Measurements from ENCODE around the gene TIMP4. TPM values are rescaled to one million over a fixed set of nuclear protein-coding genes. Genes with fewer than 3 reads are reported as not detected.

TIMP4 gene
- polyA plus RNA-seq, 1 of the 3 experiments (the other 2 are of a cell fraction), result not detected

GRCh38 chr3:12177126-12177525 lies 18.4 kb upstream of the TIMP4 start:
- Histone ChIP-seq H3K27ac (ENCODE audit: low read depth in 2 of 2, low read length in 1 of 2) (no peak overlapping the region), H3K9ac (no peak overlapping the region), H3F3A (replicated peaks; ENCODE audit: insufficient read depth) (no peaks in the 10 kb centered on the region), H3K79me2 (ENCODE audit: insufficient read depth) (no peaks in the 10 kb centered on the region), H3K9me3 (no peaks in the 10 kb centered on the region), H3K27me3 (ENCODE audit: insufficient read depth) (no peaks in the 10 kb centered on the region), H4K20me1 (ENCODE audit: insufficient read depth) (no peaks in the 10 kb centered on the region), H3K4me2 (no peak overlapping the region), H3K9me2 (no peaks in the 10 kb centered on the region), H3K36me3 (replicated peaks in 1 of 2; ENCODE audit: control insufficient read depth in 1 of 2, insufficient read depth in 2 of 2, low read length in 1 of 2) (no peaks in the 10 kb centered on the region), H3K4me3 (ENCODE audit: low read depth in 2 of 2, low read length in 1 of 2) (no peak overlapping the region), H2AFZ (ENCODE audit: low read depth) (no peak overlapping the region), H3K4me1 (ENCODE audit: control insufficient read depth in 1 of 2, insufficient read depth in 2 of 2, low read depth in 1 of 2, low read length in 1 of 2) (peaks cover 0 to 9% of the 10 kb centered on the region in 2 experiments; a peak in 2 of 4 replicates)
- WGBS (ENCODE audit: low lambda C conversion rate), result 97% methylated on average over 2 of the region's 2 CpGs
- TF ChIP-seq SIN3A (IDR thresholded peaks at IDR 0.05; ENCODE audit: borderline replicate concordance, low read depth, low read length) (no peak), GABPA (IDR thresholded peaks at IDR 0.05; ENCODE audit: low read depth) (no peak), CHD2 (IDR thresholded peaks at IDR 0.05; ENCODE audit: low read length, partially characterized antibody) (no peak), ELF1 (IDR thresholded peaks at IDR 0.05) (no peak), USF2 (IDR thresholded peaks at IDR 0.05; ENCODE audit: borderline replicate concordance, low read depth, low read length) (no peak), RCOR1 (IDR thresholded peaks at IDR 0.05; ENCODE audit: low read length) (no peak), POLR2AphosphoS5 (IDR thresholded peaks at IDR 0.05; ENCODE audit: low read depth, low read length) (no peak), EP300 (IDR thresholded peaks at IDR 0.05; ENCODE audit: borderline replicate concordance in 1 of 2, low read depth in 1 of 2, low read length in 1 of 2) (no peak), FOXJ3 (CRISPR knock-in tag; IDR thresholded peaks at IDR 0.05) (no peak), RFX5 (IDR thresholded peaks at IDR 0.05; ENCODE audit: low read length) (no peak), EZH2phosphoT487 (IDR thresholded peaks at IDR 0.05; ENCODE audit: borderline replicate concordance, low read depth) (no peak), TCF12 (IDR thresholded peaks at IDR 0.05) (no peak), RXRA (IDR thresholded peaks at IDR 0.05; ENCODE audit: borderline replicate concordance, low read depth) (no peak), GATA2 (CRISPR knock-in tag; IDR thresholded peaks at IDR 0.05) (no peak), MXI1 (IDR thresholded peaks at IDR 0.05; ENCODE audit: low read depth, low read length) (no peak), JUND (IDR thresholded peaks at IDR 0.05) (no peak), FOSL2 (IDR thresholded peaks at IDR 0.05; ENCODE audit: borderline replicate concordance, low read depth) (no peak), FOXM1 (IDR thresholded peaks at IDR 0.05; ENCODE audit: low read depth) (no peak)
- TF ChIP-seq, protein P1, sequence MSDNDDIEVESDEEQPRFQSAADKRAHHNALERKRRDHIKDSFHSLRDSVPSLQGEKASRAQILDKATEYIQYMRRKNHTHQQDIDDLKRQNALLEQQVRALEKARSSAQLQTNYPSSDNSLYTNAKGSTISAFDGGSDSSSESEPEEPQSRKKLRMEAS (IDR thresholded peaks at IDR 0.05; ENCODE audit: low read depth), result no peak
- ChIA-PET CTCF (interaction anchor here (1.2 to 13.4 kb wide), 12 partner anchors 8 to 796 kb away, joined by 3 to 229 read pairs (median 20); partner anchors contain the start of gene TAMM41), POLR2A (no interaction called here)
- no peak for DNase-seq

GRCh38 chr3:12175844-12176453 lies 17.2 kb upstream of the TIMP4 start:
- Histone ChIP-seq H3K9me2 (no peaks in the 10 kb centered on the region), H3K36me3 (replicated peaks in 1 of 2; ENCODE audit: control insufficient read depth in 1 of 2, insufficient read depth in 2 of 2, low read length in 1 of 2) (no peaks in the 10 kb centered on the region), H3K4me3 (ENCODE audit: low read depth in 2 of 2, low read length in 1 of 2) (no peak overlapping the region; a peak in 1 of 4 replicates), H3K9ac (no peak overlapping the region), H3K27ac (ENCODE audit: low read depth in 2 of 2, low read length in 1 of 2) (no peak overlapping the region), H3K4me1 (ENCODE audit: control insufficient read depth in 1 of 2, insufficient read depth in 2 of 2, low read depth in 1 of 2, low read length in 1 of 2) (peaks cover 0 to 9% of the 10 kb centered on the region in 2 experiments; a peak in 2 of 4 replicates), H4K20me1 (ENCODE audit: insufficient read depth) (no peaks in the 10 kb centered on the region), H3F3A (replicated peaks; ENCODE audit: insufficient read depth) (no peaks in the 10 kb centered on the region), H3K27me3 (ENCODE audit: insufficient read depth) (no peaks in the 10 kb centered on the region), H3K9me3 (no peaks in the 10 kb centered on the region), H3K4me2 (no peak overlapping the region), H2AFZ (ENCODE audit: low read depth) (no peak overlapping the region), H3K79me2 (ENCODE audit: insufficient read depth) (no peaks in the 10 kb centered on the region)
- POLR2A ChIA-PET, result no interaction called here
- 53% methylated on average over 2 of the region's 3 CpGs for WGBS (ENCODE audit: low lambda C conversion rate)
- peak; percentile 74 for DNase-seq
- CTCF ChIA-PET, result interaction anchor here (0.6 to 13.4 kb wide), 37 partner anchors 9 to 797 kb away, joined by 3 to 229 read pairs (median 4); partner anchors contain the start of gene TAMM41
- TF ChIP-seq NRF1 (IDR thresholded peaks at IDR 0.05; ENCODE audit: low read depth, low read length) (no peak), FOXM1 (IDR thresholded peaks at IDR 0.05; ENCODE audit: low read depth) (no peak), TAF1 (IDR thresholded peaks at IDR 0.05; ENCODE audit: borderline replicate concordance, low read depth, low read length) (no peak), TEAD4 (IDR thresholded peaks at IDR 0.05; ENCODE audit: borderline replicate concordance, insufficient read depth) (no peak), RAD21 (IDR thresholded peaks at IDR 0.05; ENCODE audit: low read length) (peak; percentile 88), SMC3 (IDR thresholded peaks at IDR 0.05; ENCODE audit: low read depth, low read length) (peak; percentile 90), CTCF (IDR thresholded peaks at IDR 0.05) (peak; percentile 73)
- TF ChIP-seq, protein P2, sequence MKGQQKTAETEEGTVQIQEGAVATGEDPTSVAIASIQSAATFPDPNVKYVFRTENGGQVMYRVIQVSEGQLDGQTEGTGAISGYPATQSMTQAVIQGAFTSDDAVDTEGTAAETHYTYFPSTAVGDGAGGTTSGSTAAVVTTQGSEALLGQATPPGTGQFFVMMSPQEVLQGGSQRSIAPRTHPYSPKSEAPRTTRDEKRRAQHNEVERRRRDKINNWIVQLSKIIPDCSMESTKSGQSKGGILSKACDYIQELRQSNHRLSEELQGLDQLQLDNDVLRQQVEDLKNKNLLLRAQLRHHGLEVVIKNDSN (IDR thresholded peaks at IDR 0.05; ENCODE audit: borderline replicate concordance, low read depth), result no peak

Data from SK-N-SH (cell line).